Activated CD4-positive, alpha-beta T cell treated with anti-CD3 and anti-CD28 coated beads, Interleukin-2, amount 50 U/mL, for 4 hours (primary cell): ENCODE results near the gene ANKS1B.

Source experiments
- DNase-seq, 2 experiments: peaks; one replicate each; pipeline ENCODE4 v3.0.0-alpha.2; 2020

The ANKS1B gene

DNA sequence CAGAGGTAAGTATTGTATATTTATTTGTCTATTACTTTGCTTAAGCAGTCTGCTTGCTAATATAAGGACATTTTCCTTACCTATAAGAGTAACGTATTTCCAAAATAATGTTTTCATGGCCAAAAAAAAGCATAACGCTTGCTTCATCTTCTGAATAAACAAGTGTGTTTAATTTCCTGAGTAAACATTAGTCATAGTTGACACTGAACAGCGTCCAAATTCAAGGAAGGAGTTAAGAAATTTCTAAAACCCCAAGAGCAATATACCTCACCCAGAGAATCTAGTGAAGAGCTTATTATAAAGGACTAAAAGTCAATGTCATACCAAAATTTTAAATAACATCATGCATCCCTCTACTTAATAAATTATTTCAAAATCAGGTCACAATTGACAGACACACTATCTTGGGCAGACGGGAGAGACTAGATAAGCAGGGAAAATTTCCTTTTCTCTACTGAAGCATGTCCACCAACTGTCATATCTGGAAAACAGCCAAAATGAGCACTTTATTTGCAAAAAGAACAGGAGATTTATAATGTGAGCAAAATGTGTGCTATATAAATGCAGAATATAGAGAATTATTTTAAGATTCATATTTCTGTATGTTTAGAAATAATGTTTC, 25.1 kb downstream of the ANKS1B start:
- no peak for DNase-seq

DNA sequence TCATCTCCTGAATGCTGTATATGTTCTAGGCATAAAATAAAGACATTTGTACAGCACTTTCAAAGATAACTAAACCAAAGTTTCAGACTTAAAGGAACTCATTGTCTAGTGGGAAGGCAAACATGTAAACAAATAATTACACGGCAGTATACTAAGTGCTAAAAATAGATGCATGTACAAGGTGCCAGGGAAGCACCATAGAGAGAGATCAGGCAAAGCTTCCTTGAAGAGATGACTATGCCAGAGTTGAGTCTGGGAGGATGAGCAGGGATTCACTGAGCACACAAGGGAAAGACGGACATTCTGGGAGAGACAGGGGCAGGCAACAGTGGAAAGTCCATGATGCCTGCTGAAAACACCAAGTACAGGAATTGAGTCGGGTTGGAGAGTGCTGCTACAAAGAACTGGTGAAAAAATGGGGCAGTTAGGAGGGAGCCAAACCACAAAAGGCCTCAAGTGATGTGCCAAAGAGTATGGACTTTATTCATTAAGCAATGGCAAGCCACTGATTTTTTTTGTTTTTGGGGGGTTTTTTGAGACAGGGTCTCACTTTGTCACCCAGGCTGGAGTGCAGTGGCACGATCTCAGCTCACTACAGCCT, 26.8 kb downstream of the ANKS1B start:
- no peak for DNase-seq

DNA sequence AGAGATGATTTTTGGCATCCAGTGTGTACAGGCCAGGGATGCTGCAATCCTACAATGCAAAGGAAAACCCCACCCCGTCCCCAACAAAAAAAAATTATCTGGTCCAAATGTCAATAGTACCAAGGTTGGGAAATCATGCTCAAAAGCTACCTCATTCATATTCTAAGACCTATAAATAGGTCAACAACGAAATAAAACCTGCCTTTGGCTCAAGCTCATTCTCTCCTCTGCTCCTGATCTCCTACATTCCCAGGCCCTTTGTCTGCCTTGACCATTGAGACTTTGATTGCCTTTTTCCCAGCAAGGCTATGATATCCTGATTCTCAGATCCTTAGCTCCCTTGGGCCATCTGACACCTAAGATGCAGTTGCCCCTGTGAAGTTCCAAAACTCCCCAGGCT, 30.0 kb downstream of the ANKS1B start:
- DNase-seq = no peak

DNA sequence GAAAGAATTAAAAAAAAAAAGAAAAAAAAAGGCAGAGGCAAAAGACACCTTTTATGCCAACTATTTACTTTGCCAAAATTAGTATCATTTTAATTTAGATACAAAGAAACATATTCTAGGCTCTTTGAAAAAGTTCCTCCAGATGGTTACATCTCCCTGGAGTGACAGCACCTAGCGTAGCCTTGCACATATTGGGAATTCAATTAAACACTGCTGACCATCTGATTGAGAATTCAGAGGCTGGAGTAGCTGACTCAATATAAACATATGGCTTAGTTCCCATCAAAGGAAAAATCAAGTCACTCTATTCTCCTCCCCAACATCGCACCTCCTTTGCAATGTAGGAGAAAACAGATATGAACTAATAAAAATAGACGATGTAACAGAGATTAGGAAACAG, 36.4 kb downstream of the ANKS1B start:
- DNase-seq = no peak

DNA sequence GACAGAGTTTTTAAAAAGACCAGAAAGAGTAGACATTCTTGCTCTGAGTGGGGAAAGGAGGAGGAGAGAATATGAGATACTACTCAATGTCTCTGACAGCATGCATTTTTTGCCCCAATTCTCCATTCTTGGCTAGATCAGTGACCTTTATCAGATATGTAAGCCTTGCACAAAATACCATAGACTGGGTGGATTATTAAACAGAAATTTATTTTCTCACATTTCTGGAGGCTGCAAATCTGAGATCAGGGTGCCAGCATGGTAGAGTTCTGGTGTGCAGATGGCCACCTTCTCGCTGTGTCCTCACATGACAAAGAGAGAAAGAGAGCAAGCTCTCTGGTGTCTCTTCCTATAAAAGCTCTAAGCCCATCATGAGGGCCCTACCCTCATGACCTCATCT, 38.6 kb downstream of the ANKS1B start:
- DNase-seq = no peak

DNA sequence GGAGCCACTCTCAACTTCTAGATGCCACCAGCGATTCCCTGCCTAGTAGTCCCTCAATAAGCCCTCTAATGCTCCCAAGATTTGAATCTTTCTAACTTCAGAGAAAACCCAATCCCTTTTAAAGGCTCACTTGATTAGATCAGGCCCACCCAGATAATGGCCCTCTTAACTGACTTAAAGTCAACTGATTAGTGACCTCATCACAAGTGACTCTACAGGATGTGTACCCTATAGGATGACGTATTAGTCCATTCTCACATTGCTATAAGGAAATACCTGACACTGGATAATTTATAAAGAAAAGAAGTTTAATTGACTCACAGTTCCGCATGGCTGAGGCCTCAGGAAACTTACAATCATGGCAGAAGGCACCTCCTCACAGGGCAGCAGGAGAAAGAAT, 49.1 kb downstream of the ANKS1B start:
- DNase-seq = no peak

DNA sequence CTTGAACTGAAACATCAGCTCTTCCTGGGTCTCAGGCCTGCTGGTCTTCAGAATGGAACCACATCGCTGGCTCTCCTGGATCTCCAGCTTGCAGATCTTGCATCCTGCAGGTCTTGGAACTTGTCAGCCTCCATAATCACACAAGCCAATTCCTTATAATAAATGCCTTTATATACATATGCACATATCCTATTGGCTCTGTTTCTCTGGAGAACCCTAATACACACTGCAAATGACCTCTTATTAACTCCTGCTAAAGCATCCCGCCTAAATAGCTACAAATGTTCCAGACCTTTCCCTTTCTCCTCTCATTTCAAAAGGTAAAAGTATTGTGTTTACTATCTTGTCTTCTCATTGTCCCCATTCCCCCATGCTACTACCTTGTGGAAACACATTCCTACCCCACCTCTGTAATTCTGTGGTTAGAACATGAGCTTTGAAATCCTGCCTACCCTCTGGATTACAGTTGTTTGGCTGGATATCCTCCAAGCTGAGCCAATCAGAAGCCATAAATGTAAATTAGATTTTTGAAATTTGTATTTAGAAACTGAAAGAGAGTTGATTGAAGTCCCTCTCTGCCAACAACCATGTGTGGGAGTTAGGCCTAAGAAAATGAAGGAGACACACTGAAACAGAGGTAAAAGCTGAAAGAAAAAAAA, 58.1 kb downstream of the ANKS1B start:
- DNase-seq = no peak

DNA sequence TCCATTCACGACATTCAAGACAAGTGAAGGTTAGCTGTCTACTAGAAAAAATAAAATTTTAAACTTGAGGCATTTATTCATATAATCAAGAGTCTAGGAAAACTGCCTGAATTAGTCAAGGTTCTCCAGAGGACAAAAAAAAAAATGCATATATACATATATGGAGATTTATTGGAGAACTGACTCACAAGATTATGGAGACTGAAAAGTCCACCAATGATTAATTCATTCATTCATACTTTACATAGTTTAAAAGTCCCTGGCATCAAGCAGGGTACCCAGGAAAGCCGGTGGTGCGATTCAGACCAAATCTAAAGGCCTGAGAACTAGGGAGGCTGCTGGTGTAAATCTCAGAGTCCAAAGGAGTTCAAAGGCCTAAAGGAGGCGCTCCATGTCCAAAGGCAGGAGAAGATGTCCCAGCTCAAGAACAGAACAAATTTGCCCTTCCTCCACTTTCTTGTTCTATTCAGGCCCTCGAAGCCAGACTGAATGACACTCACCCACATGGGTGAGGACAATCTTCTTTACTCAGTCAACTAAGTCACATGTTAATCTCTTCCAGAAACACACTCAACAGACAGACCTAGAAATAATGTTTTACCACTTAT, 64.3 kb downstream of the ANKS1B start:
- no peak for DNase-seq

DNA sequence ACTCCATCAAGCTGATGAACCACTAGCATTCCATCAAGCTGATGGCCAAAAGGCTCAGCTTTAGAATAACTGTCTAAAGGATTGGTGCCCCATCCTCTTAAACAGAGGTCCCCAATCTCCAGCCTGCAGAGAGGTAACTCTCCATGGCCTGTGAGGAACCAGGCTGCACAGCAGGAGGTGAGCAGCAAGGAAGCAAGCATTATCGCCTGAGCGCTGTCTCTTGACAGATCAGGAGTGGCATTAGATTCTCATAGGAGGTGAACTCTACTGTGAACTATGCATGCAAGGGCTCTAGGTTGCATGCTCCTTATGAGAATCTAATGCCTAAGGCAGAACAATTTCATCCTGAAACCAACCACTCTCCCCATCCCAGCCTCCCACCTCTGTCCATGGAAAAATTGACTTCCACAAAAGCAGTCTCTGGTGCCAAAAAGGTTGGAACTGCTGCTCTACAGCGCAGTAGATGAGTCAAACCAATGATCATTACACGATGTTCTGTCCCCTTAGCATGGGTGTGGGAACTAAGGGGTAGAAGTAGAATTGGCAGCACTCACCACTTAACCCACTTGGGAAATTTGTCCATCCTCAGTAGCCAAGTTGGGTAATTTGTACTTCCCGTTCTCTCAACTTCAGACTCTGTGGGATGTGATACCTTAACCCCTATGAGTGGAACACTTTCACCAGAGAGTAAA, 66.9 kb downstream of the ANKS1B start:
- no peak for DNase-seq

DNA sequence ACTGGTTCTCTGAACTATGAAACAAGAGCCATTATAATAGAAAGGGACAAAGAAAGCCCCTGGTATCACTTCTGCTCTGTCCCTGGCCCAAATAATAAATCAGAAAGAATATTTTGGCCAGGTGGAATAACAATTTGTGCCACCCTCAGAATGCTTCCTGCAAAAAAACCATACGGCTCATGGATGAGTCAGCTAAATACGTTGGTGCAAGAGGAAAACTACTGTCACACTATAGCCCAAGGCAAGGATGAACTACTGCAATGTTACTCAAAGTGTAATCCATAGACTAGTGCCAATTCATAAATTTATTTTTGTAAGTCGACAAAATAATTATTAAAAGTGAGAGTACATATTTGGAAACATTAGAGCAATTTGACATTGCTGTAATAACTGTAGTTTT, 68.2 kb downstream of the ANKS1B start:
- DNase-seq = no peak

DNA sequence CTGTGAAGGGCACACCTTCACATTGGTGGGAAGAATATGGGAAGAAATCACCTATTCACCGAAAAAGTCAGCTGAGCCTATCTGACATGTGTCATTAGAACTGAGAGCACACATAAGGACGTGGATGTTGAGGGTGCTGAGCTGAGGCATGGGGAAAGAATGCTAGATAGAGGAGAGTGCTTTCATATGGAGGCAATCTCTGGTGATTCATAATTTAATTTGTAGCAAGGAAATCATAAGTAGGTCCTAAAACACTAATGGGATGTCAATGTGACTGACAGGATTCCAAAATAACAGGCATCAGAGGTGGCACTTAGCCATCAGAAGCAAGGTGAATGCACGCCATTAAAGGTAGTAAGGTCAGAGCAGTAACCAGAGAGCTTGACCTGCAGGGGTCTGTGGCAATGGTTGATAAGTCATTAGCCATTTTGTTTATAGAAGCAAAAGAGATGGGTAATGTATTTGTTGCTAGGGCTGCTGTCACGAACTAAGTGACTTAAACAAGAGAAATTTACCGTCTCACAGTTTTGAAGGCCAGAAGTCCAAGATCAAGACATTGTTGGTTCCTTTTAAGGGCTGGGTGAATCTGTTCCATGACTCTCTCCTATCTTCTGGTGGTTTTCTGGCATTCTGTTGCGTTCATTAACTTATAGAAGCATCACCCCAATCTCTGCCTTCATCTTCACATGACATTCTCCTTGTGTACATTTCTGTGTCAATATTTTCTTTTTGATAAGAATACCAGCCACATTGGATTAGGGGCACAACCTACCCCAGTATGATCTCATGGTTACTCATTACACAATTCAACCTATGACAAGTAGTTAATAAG, 69.3 kb downstream of the ANKS1B start:
- DNase-seq = no peak

DNA sequence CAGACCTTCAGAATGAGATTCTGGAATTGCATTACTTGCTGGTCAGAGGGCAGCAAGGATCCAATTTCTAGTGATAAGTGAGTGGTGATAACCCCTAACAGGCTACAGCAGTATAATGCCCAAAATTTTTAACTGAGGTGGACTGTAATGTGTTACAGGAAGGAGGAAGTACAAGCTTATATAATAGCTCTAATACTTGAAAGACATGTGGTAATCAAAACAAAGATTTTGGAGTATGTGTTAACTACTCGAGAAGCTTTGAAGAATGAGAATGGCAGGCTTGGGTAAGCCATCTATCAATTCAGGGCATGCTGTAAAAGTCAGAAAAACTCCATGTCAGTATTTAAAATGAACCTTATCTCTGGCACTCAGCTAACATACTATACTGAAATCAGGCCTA, 70.5 kb downstream of the ANKS1B start:
- DNase-seq = no peak

DNA sequence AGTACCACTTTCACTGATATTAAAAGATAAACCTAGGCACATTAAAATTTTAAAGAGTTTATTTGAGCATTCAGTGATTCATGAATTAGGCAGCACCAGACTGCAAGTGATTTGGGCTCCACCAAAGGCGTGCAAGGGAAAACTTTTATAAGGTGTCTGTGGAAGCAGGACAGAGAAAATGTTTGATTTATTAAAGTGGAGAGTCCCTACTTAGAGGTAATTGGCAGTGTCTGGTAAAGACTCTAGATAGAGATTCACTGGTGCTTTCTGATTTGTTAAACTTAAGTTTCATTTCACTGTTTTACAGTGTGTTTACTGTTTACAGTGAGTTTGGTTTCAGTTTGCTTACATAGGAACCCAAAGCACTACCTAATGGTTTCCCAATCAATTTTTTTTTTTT, 72.8 kb downstream of the ANKS1B start:
- DNase-seq = no peak

DNA sequence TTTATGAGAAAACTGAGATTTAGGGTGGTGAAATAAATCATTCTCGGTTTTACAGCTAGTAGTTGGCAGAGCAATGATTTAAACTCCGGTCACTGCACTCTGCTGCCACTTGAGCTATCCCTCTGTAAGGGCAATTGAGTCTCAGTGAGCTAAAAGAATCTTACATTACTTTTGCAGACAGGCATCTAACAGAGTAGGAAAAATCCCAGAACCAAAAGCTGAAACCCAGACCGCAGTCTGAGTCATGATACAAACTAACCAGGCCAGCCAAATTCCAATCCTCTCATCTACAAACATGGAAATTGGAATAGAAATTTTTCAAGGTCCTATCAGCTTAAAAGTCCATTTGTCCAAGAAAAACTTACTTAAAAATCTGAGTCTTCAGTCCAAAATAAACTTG, 73.7 kb downstream of the ANKS1B start:
- DNase-seq = no peak

DNA sequence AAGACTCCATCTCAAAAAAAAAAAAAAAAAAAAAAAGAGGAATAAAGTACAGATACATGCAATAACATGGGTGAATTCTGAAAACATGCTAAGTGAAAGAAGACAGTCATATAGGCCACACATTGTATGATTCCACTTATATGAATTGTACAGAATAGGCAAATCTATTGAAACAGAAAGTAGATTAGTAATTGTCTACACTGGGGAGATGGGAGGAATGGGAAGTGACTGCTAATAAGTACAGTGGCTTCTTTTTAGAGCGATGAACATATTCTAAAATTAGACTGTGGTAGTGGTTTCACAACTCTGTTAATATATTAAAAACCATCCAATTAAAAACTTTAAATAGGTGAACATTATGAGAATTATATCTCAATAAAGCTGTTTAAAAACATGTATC, 74.4 kb downstream of the ANKS1B start:
- no peak for DNase-seq

DNA sequence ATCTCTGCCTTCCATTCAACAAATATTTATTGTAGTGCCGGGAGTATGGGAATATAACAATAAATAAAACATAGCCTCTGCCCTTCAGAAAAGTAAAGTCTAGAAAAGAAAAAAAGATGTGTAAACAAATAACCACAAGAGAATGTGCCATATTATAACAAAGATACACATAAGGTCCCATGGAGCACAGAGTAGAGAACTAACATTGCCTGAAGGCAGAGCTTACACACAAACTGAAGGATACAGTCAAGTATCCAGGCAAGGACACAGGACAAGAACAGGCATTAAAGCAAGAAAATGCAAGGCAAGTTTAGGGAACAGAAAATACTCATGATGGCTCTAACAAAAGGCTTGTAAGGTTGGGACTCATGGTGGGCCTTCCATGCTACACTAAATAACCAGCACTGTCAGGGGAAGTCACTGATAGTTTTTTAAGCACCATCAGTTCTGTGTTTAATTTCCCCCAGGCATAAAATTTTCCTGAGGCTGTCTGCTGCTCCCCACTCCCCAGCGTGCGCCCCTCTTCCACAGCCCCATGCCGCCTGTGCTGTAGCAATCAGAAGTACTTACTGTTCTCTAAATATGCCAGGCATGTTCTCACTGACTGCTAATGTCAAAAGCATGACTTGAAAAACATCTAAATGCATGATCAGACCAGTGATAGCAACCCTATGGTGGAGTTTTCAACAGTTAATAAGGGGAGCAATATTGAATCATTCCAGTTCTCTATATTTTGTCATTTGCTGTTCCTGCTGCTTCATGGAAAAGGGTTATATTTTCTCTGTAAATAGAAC, 77.8 kb downstream of the ANKS1B start:
- no peak for DNase-seq

DNA sequence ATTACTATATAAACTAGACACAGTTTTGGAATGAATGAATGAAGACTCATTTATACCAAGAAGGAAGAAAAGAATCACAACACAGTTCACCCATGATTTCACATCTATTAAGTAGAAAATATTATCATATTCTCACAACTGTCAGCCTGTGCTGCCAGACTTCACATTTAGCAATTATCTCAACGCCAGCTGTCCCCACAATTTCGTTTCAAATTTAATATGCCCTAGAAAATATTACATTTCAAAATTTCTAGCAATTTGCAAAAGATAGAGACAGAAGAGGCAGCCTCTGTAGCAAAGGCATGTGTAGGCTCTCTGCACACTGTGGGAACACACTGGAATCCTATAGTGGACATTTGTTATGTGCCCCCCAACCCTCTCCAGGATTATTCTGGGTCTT, 83.6 kb downstream of the ANKS1B start:
- no peak for DNase-seq

DNA sequence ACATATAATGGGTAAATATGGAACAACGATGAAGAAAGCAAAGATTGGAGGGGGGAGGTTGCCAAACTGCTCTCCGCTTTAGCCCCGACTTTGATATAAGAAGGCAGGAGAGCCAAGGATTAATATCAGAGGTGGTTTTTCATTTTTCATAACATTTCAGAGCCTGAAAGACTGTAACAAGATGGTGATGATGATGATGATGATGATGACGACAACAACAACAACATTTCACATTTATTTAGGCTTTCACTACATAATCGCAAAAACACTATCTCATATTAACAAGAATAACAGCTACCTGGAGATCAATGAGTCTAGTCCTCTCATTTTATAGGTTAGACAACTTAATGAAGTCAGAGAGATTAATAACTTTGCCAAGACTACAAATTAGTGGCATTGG, 86.1 kb downstream of the ANKS1B start:
- no peak for DNase-seq

DNA sequence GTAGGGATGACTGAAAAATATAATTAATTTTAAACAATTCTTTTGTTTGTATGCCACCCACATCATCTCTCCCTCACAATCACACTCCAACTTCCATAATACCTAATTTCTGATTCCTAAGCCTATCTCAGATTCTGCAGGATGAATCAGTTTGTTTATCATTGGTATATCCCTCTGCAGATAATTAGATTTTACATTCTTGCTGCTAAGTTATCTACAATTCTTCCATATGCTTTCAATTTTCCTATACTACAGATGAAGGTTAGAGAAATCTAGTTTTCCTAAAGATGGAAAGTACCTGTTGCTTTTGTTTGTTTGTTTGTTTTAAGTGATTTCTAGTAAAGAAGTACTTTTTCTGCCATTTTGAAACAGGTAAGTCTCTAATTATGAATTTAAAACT, 105.3 kb downstream of the ANKS1B start:
- no peak for DNase-seq

DNA sequence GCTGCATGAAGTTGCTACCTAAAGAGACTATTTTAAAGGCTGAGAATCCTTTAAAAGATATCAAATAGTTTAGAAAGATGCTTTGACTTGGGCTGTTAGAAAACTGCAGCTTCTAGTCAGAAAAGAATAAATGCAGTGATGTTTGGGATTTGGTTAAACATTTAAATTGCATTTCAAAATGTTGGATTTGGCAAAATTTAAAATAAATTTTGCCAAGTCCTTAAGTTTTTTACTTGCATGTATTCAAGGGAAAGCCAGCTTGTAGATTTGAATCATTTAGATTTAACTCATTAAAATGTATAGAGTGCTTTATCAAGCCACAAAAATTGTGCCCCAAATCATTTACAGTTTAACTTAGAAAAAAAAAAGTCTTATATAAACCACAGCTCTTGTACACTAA, 109.7 kb downstream of the ANKS1B start:
- DNase-seq = no peak

DNA sequence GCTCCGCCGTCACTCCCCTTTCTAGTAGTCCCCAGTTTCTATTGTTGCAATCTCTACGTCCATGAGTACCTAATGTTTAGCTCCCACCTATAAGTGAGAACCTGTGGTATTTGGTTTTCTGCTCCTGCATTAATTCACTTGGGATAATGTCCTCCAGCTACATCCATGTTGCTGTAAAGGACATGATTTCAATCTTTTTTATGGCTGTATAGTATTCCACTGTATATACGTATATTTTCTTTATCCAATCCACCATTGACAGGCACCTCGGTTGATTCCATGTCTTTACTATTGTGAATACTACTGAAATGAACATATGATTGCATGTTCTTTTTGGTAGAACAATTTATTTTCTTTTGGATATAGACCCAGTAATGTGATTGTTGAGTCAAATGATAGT, 114.7 kb downstream of the ANKS1B start:
- DNase-seq = no peak

DNA sequence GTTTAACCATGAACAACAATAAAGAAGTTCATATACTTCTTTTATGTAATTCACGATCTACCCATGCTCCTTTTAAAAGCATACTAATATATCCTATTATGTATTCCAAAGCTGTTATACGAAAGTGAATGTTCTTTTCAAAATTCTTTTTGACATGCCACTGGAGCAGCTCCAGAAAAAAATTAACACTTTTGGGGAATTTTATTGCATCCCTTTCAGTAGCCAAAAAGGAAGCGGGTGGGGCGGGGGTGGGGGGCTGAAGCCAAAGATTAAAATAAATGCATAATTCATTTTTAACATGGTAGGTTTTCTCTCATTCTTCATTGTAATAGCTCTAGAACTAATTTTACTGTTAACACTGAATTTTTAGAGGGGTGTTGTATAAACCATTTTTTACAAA, 123.0 kb downstream of the ANKS1B start:
- DNase-seq = no peak
